Activated T-cell treated with anti-CD3 and anti-CD28 coated beads, Interleukin-2, amount 50 U/mL, for 1 hour (primary cell): ENCODE measurements around the gene HMGN3.
"Not testable (repeated sequence)": the region's sequence is repeated elsewhere in the genome, so short reads cannot be mapped to it uniquely, and the experiment has no call there.

Experiments
- DNase-seq: peaks from one replicate; pipeline ENCODE4 v3.0.0-alpha.2; 2020

HMGN3 gene

GRCh38 chr6:79234150-79235022, at the start of gene HMGN3:
Gene HMGN3, minus strand, starts transcription at chr6:79234682.
- DNase-seq = peak; percentile 92

DNA sequence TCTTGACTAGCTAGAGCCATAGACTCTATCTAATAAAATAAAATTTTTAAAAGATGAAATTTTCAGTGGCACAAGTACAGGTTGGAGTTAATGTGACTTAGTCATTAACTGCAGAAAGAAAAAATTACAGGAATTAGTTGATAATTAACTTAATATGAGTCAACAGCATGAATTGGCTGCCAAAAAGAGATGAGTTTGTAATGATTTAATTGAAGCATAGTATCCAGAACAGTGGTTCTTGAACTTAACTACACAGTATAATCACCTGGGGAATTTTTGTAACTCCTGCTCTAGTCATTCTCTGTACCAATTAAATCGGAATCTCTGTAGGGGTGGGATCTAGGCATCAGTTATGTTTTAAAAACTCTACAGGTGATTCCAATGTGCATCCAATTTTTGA, 46.3 kb upstream of the HMGN3 start:
- DNase-seq = no peak

GRCh38 chr6:79277109-79277508, 42.6 kb upstream of the HMGN3 start:
- no peak for DNase-seq

DNA sequence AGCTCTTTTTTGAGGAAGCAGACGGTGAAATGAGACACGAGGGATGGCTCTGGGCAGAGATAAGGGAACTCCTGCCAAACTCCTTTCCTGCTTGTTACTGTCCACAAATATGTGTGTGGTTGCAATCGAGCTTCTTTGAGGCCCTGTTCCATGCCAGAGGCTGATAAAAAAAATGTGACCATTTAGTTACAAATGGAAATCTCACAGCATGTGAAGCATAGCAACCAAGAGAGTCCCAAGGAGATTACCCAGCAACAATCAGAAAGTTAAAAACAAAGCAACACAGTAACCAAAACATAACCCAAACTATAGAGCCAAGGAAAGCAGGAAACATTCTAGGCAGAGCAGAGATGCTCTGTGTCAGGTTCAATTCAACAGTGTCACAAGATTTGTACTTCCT, 35.4 kb upstream of the HMGN3 start:
- DNase-seq = no peak

GRCh38 chr6:79267128-79267527, 32.6 kb upstream of the HMGN3 start:
- DNase-seq = no peak

- DNase-seq = no peak
These were observed 31.6 kb upstream of the HMGN3 start for GRCh38 chr6:79266051-79266450.

DNA sequence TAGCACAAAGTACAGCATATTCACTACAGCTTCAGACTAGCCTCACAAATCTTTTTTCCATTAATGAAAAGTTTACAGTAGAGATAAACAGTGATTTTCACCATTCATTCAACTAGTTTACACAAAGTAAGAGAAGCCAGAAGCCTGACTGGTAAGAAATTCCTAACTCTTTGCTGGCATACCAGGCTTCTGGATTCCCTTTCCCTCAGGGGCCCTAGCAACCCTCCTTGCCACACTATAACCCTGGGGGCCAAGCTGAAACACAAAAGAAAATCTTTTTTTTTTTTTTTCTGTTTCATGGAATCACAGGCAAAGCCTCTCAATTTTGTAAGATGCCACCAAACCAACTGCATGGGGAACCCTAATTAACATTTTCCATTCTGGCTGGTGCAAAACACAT, 28.9 kb upstream of the HMGN3 start:
- DNase-seq = no peak

DNA sequence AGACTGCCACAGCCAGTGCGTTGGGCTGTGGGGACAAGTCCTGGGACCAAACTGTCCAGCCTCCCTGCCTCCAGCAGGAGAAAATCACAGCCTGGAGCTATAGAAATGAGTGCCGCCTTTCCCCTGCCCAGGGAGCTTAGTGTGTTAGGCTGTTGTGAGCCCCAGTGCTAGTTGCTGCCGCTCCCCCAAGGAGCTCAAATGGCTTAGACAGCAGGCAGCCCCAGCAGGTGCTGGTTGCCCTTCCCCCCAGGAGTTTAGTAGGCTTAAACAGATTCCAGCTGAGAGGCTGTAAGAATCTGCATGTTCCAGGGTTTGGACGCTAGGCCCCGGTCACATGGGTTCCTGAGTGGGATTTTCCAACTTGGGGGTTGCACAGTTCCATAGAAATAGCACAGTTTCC, 27.2 kb upstream of the HMGN3 start:
- no peak for DNase-seq

DNA sequence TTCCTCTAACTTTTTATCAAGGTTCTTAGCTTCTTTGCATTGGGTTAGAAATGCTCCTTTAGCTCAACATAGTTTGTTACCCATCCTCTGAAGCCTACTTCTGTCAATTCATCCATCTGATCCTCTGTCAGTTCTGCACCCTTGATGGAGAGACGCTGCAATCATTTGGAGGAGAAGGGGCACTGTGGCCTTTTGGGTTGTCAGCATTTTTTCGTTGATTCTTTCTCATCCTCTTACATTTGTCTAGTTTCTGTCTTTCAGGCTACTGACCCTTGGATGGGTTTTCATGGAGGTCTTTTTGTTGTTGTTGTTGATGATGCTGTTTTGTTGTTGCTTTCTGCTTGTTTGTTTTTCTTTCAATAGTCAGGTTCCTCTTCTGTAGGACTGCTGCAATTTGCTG, 26.3 kb upstream of the HMGN3 start:
- no peak for DNase-seq

GRCh38 chr6:79257381-79258205, 23.1 kb upstream of the HMGN3 start:
- DNase-seq = no peak

DNA sequence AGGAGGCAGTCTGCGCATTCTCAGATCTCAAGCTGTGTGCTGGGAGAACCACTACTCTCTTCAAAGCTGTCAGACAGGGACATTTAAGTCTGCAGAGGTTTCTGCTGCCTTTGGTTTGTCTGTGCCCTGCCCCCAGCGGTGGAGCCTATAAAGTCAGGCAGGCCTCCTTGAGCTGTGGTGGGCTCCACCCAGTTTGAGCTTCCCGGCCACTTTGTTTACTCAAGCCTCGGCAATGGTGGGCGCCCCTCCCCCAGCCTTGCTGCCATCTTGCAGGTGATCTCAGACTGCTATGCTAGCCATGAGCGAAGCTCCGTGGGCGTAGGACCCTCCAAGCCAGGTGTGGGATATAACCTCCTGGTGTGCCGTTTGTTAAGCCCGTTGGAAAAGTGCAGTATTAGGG, 22.3 kb upstream of the HMGN3 start:
- DNase-seq = not testable (repeated sequence)

DNA sequence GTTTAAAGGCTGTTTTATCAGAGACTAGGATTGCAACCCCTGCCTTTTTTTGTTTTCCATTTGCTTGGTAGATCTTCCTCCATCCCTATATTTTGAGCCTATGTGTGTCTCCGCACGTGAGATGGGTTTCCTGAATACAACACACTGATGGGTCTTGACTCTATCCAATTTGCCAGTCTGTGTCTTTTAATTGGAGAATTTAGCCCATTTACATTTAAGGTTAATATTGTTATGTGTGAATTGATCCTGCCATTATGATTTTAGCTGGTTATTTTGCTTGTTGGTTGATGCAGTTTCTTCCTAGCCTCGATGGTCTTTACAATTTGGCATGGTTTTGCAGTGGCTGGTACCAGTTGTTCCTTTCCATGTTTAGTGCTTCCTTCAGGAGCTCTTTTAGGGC, 20.6 kb upstream of the HMGN3 start:
- DNase-seq = not testable (repeated sequence)

- DNase-seq = no peak
These were observed 16.1 kb upstream of the HMGN3 start for GRCh38 chr6:79250559-79250958.

- no peak for DNase-seq
These were observed 15.6 kb upstream of the HMGN3 start for GRCh38 chr6:79250107-79250514.

DNA sequence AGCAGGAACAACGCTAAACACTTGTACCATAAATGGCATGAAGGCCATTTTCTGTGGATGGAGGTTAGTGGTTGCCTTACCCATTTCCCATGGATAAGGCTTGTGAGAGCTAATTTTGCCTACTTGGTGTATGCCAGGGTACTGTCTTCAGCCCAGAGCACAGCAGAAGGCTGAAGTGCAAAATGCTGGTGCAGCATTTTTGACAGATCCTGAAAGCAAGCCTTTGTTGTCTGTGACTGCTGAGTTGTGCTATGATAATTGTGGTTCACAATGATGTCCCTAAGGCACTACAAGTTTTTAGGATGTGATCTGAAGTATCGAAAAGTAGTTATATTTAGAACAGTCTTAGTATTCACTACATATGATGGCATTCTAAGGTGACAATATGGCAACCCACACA, 14.7 kb upstream of the HMGN3 start:
- DNase-seq = no peak

DNA sequence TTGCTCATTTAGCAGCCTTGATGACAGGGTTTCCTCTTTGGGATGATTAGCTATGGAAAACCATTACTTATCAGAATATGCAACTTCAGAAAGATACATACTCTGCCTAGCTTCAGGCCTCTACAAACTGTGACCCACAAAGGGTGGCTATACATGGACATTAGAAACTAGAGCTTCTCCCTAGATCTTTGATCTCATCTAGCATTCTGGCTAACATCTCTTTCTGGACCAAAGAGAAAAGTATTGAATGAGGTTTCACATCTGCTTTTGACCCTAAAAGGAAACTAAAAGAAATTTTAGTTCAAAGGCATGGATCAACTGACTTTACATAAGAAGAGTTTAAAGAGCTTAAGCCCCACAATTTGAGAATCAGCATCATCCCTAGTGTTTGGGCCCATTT, 12.4 kb upstream of the HMGN3 start:
- no peak for DNase-seq

DNA sequence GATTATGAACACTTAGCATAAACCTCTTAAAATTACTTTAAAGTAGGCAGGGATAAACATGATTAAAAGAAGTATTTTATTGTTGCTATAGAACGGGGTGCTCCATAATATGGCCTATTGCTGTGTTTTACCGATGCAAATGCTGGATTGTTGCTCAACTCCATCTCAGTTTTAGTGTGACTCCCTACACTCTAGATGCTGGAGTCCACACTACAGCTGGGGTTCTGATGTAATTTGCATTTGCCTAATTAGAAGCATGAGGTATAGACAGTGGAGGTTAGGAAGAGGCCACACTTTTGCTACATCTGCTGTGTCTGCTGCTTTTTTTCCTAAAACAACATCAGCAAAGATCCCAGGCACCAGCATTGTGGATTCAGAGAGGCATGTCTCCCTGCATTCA, 6.7 kb upstream of the HMGN3 start:
- DNase-seq = no peak

DNA sequence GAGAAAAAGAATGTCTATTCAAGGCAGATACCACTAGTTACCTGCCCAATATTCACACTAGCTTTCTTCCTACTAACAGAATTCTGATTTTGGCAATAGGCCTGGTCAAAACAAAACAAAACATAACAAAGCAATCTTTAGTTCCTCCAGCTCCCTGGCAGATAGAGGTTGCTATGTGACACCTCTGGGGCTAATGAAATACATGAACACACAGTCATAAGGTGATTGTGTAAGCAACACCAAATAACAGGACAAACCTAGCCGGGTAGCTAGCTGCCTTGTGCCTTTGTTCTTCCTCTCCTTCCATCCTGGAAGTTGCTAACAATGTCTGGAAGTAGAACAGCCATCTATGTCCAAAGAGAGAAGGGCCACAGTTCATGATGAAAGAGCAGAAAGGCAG, 6.0 kb upstream of the HMGN3 start:
- DNase-seq = no peak

- DNase-seq = no peak
These were observed 5.2 kb upstream of the HMGN3 start for GRCh38 chr6:79239536-79240168.

DNA sequence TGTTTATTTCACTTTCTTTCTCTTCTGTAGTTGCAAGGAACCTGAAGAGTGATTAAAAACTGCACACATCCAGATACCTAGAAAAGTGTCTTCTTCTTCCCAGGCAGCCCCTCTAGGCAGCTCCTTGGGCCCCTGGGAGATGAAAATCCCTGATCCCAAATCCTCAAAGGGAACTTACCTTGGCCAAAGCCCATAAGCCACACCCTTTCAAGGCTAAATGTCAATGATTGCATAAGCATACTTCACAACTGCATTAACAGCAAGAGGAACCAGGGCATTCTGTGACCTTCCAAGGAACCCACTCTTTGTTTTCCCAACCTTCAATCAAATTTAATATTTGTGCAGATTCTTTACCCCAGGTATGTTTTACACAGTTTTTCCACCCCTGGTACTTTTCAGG, 4.4 kb upstream of the HMGN3 start:
- DNase-seq = no peak

DNA sequence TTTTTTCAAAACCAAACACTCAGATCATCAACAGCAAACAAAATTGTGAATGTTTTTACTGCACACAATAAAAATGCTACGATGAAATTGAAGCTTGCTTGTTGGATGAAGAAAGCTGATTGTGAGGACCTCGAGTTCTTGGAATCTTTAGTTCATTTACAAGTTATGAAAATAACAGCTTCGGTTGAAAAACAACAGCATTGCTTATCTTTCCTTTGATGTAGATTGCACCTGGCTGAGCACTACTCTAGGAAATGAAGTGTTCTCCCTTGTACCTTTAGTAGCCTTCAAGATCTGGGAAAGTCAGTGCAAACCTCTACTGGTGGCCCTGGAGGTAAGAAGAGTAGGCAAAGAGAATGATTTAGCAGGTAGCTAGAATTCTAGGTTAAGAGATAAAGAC, 2.2 kb upstream of the HMGN3 start:
- no peak for DNase-seq

GRCh38 chr6:79233611-79234149, 802 bp downstream of the HMGN3 start:
- peak; percentile 66 for DNase-seq

DNA sequence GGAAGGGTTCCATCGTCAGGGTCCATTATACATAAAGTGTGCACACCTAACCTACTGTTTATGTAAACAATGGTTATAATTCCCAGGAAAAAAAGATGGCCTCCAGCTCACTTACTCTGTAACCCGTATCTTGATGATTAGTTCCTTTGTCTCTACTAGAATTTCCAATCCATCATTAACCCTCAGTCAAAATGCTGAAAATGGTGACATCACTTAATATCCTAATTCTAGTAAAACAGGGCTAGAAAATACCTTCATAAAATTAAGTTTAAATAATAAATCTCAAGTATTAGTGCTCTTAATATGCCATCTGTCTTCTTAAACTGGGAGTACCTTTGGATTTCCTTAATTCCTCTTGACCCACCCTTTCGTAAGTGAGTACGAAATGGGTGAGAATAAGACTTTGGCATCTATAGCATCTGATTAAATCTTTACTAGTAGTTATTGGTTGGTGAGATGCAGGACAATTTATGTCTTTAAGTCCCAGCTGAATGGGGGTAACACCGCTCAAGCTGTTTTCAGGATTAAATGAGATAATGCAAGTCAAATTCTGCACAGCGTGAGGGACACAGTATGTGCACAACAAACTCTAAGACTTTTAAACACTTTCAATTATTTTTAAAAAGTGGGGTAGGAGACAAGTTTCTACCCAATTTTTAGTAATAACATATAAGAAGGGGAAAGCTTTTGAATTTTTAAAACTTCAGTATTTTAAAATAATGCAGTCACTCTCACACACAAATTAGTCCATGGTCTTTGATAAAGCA, 1.6 kb downstream of the HMGN3 start:
- DNase-seq = no peak
